Liver (tissue), 9 donors: ENCODE measurements around the gene CAPS. TPM values are rescaled to one million over a fixed set of nuclear protein-coding genes. Genes with fewer than 3 reads are reported as not detected.
A peak's percentile ranks its signal among the peaks of the same experiment; 100 is the strongest.

Experiments
- DNase-seq: peaks from one replicate; pipeline ENCODE4 v3.0.0-alpha.2; 2017; ENCODE audit warnings: low spot score
- H3K27ac ChIP-seq, 2 donors: one replicate each; pipeline ENCODE4 v1.7.0; 2013; ENCODE audit warnings: inconsistent platforms in 2 of 2, low read length in 2 of 2, control low read depth in 1 of 2, low read depth in 1 of 2, mild to moderate bottlenecking in 1 of 2
- H3K27me3 ChIP-seq, 4 donors: one replicate each; pipeline versions ENCODE4 v1.6.1 to v1.7.0; 2013; ENCODE audit warnings: low read length in 3 of 4, inconsistent platforms in 1 of 4, mild to moderate bottlenecking in 1 of 4, moderate library complexity in 1 of 4; ENCODE audit not compliant: control insufficient read depth in 4 of 4, insufficient read depth in 4 of 4
- H3K36me3 ChIP-seq, 4 donors: one replicate each; pipeline versions ENCODE4 v1.6.1 to v1.7.0; 2013; ENCODE audit warnings: low read length in 3 of 4, mild to moderate bottlenecking in 3 of 4, low read depth in 1 of 4, moderate library complexity in 1 of 4; ENCODE audit not compliant: control insufficient read depth in 4 of 4, insufficient read depth in 3 of 4
- H3K4me1 ChIP-seq, 4 donors: one replicate each; pipeline versions ENCODE4 v1.6.1 to v1.7.0; 2013; ENCODE audit warnings: low read length in 3 of 4, mild to moderate bottlenecking in 3 of 4, moderate library complexity in 1 of 4; ENCODE audit not compliant: control insufficient read depth in 4 of 4, insufficient read depth in 4 of 4
- H3K4me3 ChIP-seq, 3 donors: one replicate each; pipeline versions ENCODE4 v1.6.1 to v1.7.0; 2013; ENCODE audit warnings: low read length in 3 of 3, control low read depth in 1 of 3, low read depth in 1 of 3, mild to moderate bottlenecking in 1 of 3
- H3K9ac ChIP-seq, 2 donors: one replicate each; pipeline ENCODE4 v1.7.0; 2013; ENCODE audit warnings: low read length in 2 of 2, mild to moderate bottlenecking in 2 of 2, moderate library complexity in 2 of 2, control low read depth in 1 of 2, low read depth in 1 of 2
- H3K9me3 ChIP-seq, 4 donors: one replicate each; pipeline versions ENCODE4 v1.6.1 to v1.7.0; 2013; ENCODE audit warnings: low read length in 3 of 4; ENCODE audit not compliant: control insufficient read depth in 4 of 4
- FOXA1 ChIP-seq: IDR thresholded peaks from 2 replicates; pipeline ENCODE4 v1.6.1; 2016; ENCODE audit warnings: antibody characterized with exemption
- FOXA2 ChIP-seq: IDR thresholded peaks from 2 replicates; pipeline ENCODE4 v1.6.1; 2016; ENCODE audit warnings: antibody characterized with exemption
- GABPA ChIP-seq, 2 donors: IDR thresholded peaks in 1 of 2; conservative IDR thresholded peaks in 1 of 2; 2 replicates each; pipeline ENCODE4 v1.6.1; 2016; ENCODE audit warnings: antibody characterized with exemption in 2 of 2, mild to moderate bottlenecking in 1 of 2, moderate library complexity in 1 of 2
- HNF4A ChIP-seq, 2 donors: conservative IDR thresholded peaks; 2 replicates each; pipeline ENCODE4 v1.6.1; 2016; ENCODE audit warnings: antibody characterized with exemption in 2 of 2, mild to moderate bottlenecking in 2 of 2
- HNF4G ChIP-seq: IDR thresholded peaks from 2 replicates; pipeline ENCODE4 v1.6.1; 2016; ENCODE audit warnings: antibody characterized with exemption
- JUND ChIP-seq, 2 donors: IDR thresholded peaks; 2 replicates each; pipeline ENCODE4 v1.6.1; 2016; ENCODE audit warnings: antibody characterized with exemption in 2 of 2
- NR2F2 ChIP-seq: IDR thresholded peaks from 2 replicates; pipeline ENCODE4 v1.6.1; 2016; ENCODE audit warnings: antibody characterized with exemption
- REST ChIP-seq: IDR thresholded peaks from 2 replicates; pipeline ENCODE4 v1.6.1; 2016; ENCODE audit warnings: antibody characterized with exemption, mild to moderate bottlenecking
- RXRA ChIP-seq, 2 donors: IDR thresholded peaks; 2 replicates each; pipeline ENCODE4 v1.6.1; 2017 to 2018; ENCODE audit warnings: antibody characterized with exemption in 2 of 2, mild to moderate bottlenecking in 1 of 2
- SP1 ChIP-seq: IDR thresholded peaks from 2 replicates; pipeline ENCODE4 v1.6.1; 2018; ENCODE audit warnings: antibody characterized with exemption, mild to moderate bottlenecking
- YY1 ChIP-seq: IDR thresholded peaks from 2 replicates; pipeline ENCODE4 v1.6.1; 2016; ENCODE audit warnings: antibody characterized with exemption, mild to moderate bottlenecking
- ZBTB33 ChIP-seq: IDR thresholded peaks from 2 replicates; pipeline ENCODE4 v1.6.1; 2016; ENCODE audit warnings: antibody characterized with exemption
- WGBS: extraction: QIAGEN DNeasy Blood & Tissue Kit; methylation state at CpG from one replicate; pipeline ENCODE4 v1.1.7; 2013; 5-methylcytosine and 5-hydroxymethylcytosine counted together
- polyA plus RNA-seq, 2 donors: library from polyadenylated mRNA; stranded (reverse) in 1 of 2; unstranded in 1 of 2; fragments of 200-250 nt in 1 of 2; fragments of >200 nt in 1 of 2; fragmentation: Nextera tagmentation in 1 of 2; extraction: Ambion mirVana in 1 of 2; gene quantifications; one replicate each; pipeline versions ENCODE4 v1.2.1 to v1.2.3, GENCODE V29; 2013 to 2015
- total RNA-seq, 2 donors: library from RNA; depleted of rRNA; stranded (reverse); fragments of >200 nt; gene quantifications; one replicate each; pipeline ENCODE4 v1.2.3, GENCODE V29; 2014
- TF ChIP-seq, protein P1 (sequence below): IDR thresholded peaks from 2 replicates; pipeline ENCODE4 v1.6.1; 2016; ENCODE audit warnings: antibody characterized with exemption
- TF ChIP-seq, protein P2 (sequence below): IDR thresholded peaks from 2 replicates; pipeline ENCODE4 v1.6.1; 2016; ENCODE audit warnings: antibody characterized with exemption
- donor health status: healthy.
- donor health status: healthy.
- donor health status: healthy.
- donor health status: healthy.
- donor health status: healthy.

The CAPS gene
- total and polyA plus RNA-seq, 4 donors, result 2.1 to 11.4 (median 3.5) TPM

GRCh38 chr19:5926641-5927440, 12.8 kb downstream of the CAPS start:
- H3K36me3 ChIP-seq, result peaks cover 16 to 89% (median 59%) of the 10 kb centered on the region in 4 donors
- H3K27ac ChIP-seq, result no peak overlapping the region
- no peaks in the 10 kb centered on the region for H3K27me3 ChIP-seq
- H3K9ac ChIP-seq, result no peak overlapping the region
- no peaks in the 10 kb centered on the region for H3K9me3 ChIP-seq
- WGBS, result 90% methylated on average over 14 of the region's 14 CpGs
- no peaks in the 10 kb centered on the region for H3K4me1 ChIP-seq
- no peak for DNase-seq
- no peak for TF ChIP-seq HNF4G
- peak; percentile 39 for TF ChIP-seq NR2F2
- TF ChIP-seq HNF4A (conservative IDR thresholded peaks at IDR 0.05), result no peak
- no peak overlapping the region for H3K4me3 ChIP-seq

DNA sequence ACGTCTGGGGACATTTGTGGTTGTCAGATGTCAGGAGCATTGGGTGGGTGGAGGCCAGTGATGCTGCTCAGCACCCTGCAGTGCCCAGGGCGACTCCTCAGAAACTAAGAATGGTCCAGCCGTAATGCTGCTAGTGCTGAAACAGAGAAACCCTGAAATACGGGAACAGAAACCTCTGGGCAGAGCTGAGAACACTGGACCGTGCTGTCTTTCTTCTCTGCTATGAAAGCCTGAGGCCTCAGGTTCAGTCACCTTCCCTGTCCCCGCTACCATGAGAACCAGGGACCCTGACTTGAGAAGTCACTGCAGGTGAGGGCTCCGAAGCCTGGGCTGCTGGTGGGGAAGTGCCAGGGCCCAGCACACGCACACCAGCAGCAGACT, 13.4 kb downstream of the CAPS start:
- DNase-seq, result no peak
- WGBS, result 94% methylated on average over 8 of the region's 8 CpGs
- Histone ChIP-seq H3K27me3 (no peaks in the 10 kb centered on the region), H3K36me3 (peaks cover 16 to 87% (median 57%) of the 10 kb centered on the region in 4 donors), H3K4me1 (no peaks in the 10 kb centered on the region), H3K4me3 (no peak overlapping the region), H3K27ac (no peak overlapping the region), H3K9ac (no peak overlapping the region), H3K9me3 (no peaks in the 10 kb centered on the region)
- no peak for TF ChIP-seq YY1
- no peak for TF ChIP-seq SP1
- no peak for TF ChIP-seq JUND (IDR thresholded peaks at IDR 0.05)
- no peak for TF ChIP-seq FOXA1

- H3K27me3 ChIP-seq, result no peaks in the 10 kb centered on the region
- H3K4me3 ChIP-seq, result no peak overlapping the region
- no peaks in the 10 kb centered on the region for H3K9me3 ChIP-seq
- H3K27ac ChIP-seq, result no peak overlapping the region
- H3K36me3 ChIP-seq, result peaks cover 12 to 72% (median 50%) of the 10 kb centered on the region in 4 donors
- no peak for DNase-seq
- H3K9ac ChIP-seq, result no peak overlapping the region
- peaks cover 0 to 4% (median 3%) of the 10 kb centered on the region in 4 donors for H3K4me1 ChIP-seq
- WGBS, result 93% methylated on average over 13 of the region's 13 CpGs
- TF ChIP-seq JUND (IDR thresholded peaks at IDR 0.05) (no peak), FOXA2 (no peak), HNF4G (no peak), GABPA (IDR thresholded peaks at IDR 0.05 in 1 of 2, conservative IDR thresholded peaks at IDR 0.05 in 1 of 2) (no peak), HNF4A (conservative IDR thresholded peaks at IDR 0.05) (no peak), ZBTB33 (no peak), REST (no peak), RXRA (IDR thresholded peaks at IDR 0.05) (no peak)
- TF ChIP-seq, protein P1, sequence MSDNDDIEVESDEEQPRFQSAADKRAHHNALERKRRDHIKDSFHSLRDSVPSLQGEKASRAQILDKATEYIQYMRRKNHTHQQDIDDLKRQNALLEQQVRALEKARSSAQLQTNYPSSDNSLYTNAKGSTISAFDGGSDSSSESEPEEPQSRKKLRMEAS, result no peak
- TF ChIP-seq, protein P2, sequence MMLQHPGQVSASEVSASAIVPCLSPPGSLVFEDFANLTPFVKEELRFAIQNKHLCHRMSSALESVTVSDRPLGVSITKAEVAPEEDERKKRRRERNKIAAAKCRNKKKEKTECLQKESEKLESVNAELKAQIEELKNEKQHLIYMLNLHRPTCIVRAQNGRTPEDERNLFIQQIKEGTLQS, result no peak
Observed at GRCh38 chr19:5929179-5929578, 15.1 kb downstream of the CAPS start.
